Left forelimb (tissue), 1 donor: Measurements from ENCODE around the gene ASTE1.
"Not testable (repeated sequence)": the region's sequence is repeated elsewhere in the genome, so short reads cannot be mapped to it uniquely, and the experiment has no call there.

Experiments used
- DNase-seq: peaks from one replicate; pipeline ENCODE4 v3.0.0-alpha.2; 2018; ENCODE audit warnings: low spot score

The ASTE1 gene

DNA sequence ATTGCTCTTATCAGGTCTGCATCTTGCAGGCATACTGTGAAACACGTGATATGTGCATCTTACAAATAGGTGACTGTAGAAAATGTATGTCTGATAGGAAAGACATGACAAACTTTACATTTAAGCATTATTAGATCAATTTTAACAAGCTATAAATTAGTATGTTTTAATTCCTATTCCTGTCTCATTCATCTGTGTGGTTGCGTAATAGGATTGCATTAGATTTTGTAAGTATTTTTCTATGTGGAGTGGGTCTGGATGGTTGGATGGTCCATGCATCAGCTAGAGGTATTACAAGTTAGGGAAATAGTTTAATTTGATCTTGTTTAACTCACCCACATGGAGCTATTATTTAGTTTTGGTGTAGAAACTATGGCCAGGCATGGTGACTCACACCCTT lies 18.8 kb downstream of the ASTE1 start:
- no peak for DNase-seq

DNA sequence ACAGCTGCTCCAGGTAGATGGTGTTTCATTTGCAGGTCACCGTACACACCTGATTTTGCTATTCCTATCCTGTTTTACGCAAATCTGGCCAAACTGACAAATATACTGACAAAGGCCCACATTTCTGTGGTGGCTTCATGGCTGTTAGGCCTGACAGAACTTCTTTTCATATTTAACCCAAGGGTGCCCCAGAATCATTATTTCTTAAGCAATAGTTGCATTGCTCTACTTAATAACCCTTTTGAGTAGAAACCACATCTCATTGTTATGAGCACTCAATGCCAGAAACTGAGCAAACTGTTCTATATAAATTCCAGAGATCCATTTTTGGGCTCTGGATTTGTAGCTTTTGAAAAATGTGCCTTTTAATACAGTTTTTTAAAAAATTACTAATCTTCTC lies 19.4 kb downstream of the ASTE1 start:
- no peak for DNase-seq

- DNase-seq: no peak
Observed at GRCh38 chr3:131004603-131005002, 22.0 kb downstream of the ASTE1 start.

- no peak for DNase-seq
Observed at GRCh38 chr3:131001071-131001470, 25.6 kb downstream of the ASTE1 start.

- DNase-seq: no peak
Observed at GRCh38 chr3:130997289-130997688, 29.3 kb downstream of the ASTE1 start.

GRCh38 chr3:130992344-130992743 lies 34.3 kb downstream of the ASTE1 start:
- no peak for DNase-seq

GRCh38 chr3:130991126-130991525 lies 35.5 kb downstream of the ASTE1 start:
- no peak for DNase-seq

DNA sequence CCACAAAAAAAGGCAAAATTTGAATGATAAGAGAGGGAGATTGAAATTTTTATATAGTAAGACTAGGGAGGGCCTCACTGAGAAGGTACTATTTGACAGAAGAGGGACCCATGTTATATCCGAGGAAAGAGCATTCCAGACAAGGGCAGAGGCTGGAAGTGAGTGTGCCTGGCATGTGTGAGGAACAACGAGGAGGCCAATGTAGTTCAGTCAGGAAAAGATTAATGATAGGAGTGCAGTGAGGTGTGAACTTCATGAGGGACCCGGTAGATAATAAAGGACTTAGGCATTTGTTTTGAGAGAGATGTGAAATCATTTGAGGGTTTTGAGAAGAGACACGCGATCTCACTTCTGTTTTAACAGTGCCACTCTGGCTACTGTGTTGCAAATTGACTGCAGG lies 36.3 kb downstream of the ASTE1 start:
- DNase-seq: no peak

DNA sequence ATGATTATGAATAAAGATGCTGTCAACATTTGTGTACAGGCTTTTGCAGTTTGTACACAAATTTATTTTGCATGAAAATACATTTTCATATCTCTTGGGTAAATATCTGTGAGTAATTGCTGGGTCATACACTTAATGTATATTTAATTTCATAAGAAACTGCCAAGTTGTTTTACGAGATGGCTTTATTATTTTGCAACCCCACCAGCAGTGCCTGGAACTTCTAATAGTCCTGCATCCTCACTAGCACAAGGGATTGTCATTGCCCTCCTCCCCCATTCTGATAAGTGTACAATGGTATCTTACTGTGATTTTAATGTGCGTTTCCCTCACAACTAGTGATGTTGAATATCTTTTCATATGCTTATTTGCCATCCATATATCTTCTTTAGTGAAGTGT lies 45.2 kb downstream of the ASTE1 start:
- no peak for DNase-seq

DNA sequence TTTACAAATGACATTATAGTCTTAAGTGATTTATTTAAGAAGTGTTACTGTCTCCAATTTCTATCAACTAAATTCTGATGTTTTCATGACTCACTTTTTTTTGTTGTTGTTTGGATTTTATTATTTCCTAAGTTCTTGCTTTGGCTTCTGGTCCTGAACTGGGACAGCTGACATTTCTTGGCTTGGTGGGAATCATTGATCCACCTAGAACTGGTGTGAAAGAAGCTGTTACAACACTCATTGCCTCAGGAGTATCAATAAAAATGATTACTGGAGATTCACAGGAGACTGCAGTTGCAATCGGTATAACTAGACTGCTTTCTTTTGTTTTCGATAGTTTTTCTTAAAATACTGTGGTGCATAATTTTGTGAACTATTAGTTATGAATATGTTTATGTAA lies 47.5 kb downstream of the ASTE1 start:
- DNase-seq: no peak

- DNase-seq: no peak
Observed at GRCh38 chr3:130976706-130977105, 49.9 kb downstream of the ASTE1 start.

- DNase-seq: no peak
Observed at GRCh38 chr3:130975251-130975650, 51.4 kb downstream of the ASTE1 start.

DNA sequence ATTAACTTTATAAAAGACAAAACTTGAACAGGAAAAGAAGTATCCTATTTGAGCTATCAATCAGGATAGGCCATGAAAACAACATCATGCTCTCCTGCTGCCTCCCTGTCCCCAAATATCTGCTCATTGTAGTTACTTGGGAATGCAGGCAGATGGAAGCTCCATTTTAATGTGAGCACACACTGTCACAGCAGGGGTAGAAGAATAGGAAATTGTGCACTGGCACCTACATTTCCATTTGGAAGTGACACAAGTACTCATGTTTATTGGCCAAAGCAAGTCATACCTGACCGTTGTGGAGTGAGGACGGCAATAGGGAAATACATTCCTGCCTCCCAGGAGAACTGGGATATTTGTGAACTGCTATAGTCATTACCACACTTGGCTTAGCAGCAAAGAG lies 52.4 kb downstream of the ASTE1 start:
- no peak for DNase-seq

DNA sequence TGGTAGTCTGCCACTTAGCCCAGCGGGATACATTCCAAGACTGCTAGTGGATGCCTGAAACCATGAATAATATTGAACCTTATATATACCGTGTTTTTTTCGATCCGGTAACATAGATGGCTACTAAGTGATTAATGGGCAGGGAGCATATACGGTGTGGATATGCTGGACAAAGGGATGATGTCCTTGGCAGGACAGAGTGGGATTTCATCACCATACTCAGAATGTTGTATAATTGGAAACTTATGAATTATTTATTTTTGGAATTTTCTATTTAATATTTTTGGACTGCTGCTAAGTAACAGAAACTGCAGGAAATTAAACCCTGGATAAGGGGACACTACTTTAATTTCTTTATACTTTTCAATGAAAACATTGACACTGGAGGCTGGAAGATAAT lies 53.2 kb downstream of the ASTE1 start:
- DNase-seq: no peak

DNA sequence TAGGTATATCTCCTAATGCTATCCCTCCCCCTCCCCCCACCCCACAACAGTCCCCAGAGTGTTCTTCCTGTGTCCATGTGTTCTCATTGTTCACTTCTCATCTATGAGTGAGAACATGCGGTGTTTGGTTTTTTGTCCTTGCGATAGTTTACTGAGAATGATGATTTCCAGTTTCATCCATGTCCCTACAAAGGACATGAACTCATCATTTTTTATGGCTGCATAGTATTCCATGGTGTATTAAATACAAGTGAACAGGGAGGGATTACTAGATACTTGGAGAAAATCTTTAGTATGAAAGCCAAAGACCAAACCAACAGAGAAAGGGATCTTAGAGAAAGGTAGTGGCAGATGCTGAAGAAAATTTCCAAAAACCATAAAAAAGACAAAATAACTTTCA lies 54.0 kb downstream of the ASTE1 start:
- DNase-seq: not testable (repeated sequence)

- DNase-seq: no peak
Observed at GRCh38 chr3:130971208-130971607, 55.4 kb downstream of the ASTE1 start.

DNA sequence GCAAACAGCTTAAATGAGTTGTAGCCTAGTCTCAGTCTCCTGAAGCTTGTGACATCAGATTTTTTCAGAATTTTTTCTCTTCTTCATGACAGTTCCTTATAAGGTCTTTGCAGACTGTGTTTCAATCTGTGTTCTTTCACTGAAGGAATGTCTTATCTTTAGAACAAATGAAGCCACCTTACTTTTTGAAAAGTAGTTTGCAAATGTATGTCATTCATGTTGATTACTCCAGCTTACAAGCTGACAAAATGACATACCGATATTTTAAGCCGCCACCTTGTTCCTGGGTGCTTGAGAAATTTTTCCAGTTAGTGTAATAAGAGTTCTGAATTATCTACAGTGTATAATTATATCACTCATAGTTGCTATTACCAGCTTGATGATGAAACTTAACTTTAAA lies 57.0 kb downstream of the ASTE1 start:
- DNase-seq: no peak

DNA sequence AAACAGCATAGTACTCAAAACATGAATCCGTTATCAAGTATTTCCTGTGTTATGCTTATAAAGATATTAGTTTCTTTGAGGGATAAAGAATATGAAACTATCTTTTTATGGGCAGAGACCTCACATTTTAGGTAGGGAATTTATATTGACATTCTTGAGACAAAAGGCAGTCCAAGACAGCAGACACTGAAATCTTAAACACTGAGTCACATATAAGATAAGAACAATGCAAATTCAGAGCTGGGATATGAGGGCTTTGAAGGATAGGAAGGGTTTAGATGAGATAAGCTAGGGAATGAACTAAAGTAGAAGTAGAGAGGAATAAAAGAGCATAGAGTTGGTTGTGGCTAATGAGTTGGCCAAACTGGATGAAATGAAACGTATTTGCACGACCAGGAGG lies 58.4 kb downstream of the ASTE1 start:
- no peak for DNase-seq

GRCh38 chr3:130967281-130967680 lies 59.3 kb downstream of the ASTE1 start:
- DNase-seq: no peak

- DNase-seq: no peak
Observed at GRCh38 chr3:130963878-130964277, 62.7 kb downstream of the ASTE1 start.
